Spinal cord (tissue), 10 donors: ENCODE measurements around the gene UBE2D1. TPM values are rescaled to one million over a fixed set of nuclear protein-coding genes. Genes with fewer than 3 reads are reported as not detected.

Experiments used
- DNase-seq, 6 donors: peaks; one replicate each; pipeline versions ENCODE4 v3.0.0 to v3.0.0-alpha.2; 2013 to 2015; ENCODE audit warnings: low spot score in 6 of 6, low read depth in 4 of 6
- H3K27ac ChIP-seq: one replicate; pipeline ENCODE4 v1.5.1; 2013; ENCODE audit warnings: low read depth, low read length, control low read depth
- H3K27me3 ChIP-seq: one replicate; pipeline ENCODE4 v1.6.1; 2013; ENCODE audit warnings: low read length; ENCODE audit not compliant: control insufficient read depth, insufficient read depth
- H3K36me3 ChIP-seq: one replicate; pipeline ENCODE4 v1.6.1; 2013; ENCODE audit warnings: low read length; ENCODE audit not compliant: control insufficient read depth, insufficient read depth
- H3K4me1 ChIP-seq: one replicate; pipeline ENCODE4 v1.6.1; 2013; ENCODE audit warnings: low read length; ENCODE audit not compliant: control insufficient read depth, insufficient read depth
- H3K4me3 ChIP-seq: one replicate; pipeline ENCODE4 v1.5.1; 2013; ENCODE audit warnings: low read depth, low read length, control low read depth
- H3K9me3 ChIP-seq: one replicate; pipeline ENCODE4 v1.6.1; 2013; ENCODE audit warnings: low read length; ENCODE audit not compliant: control insufficient read depth, insufficient read depth
- WGBS: methylation state at CpG from one replicate; pipeline ENCODE4 v1.1.5; 2013; ENCODE audit warnings: missing lambda C conversion rate; ENCODE audit not compliant: insufficient coverage; 5-methylcytosine and 5-hydroxymethylcytosine counted together
- polyA plus RNA-seq, 2 donors: library from polyadenylated mRNA; unstranded; fragments of 120-200 nt; gene quantifications; one replicate each; pipeline ENCODE4 v1.2.1, GENCODE V29; 2013; ENCODE audit not compliant: insufficient read length in 2 of 2
- total RNA-seq, 2 donors: library from RNA; depleted of rRNA in 1 of 2; stranded (reverse); fragments of 120-200 nt in 1 of 2; fragments of >200 nt in 1 of 2; gene quantifications; one replicate each; pipeline versions ENCODE4 v1.2.3 to v1.2.4, GENCODE V29; 2013 to 2014
- donor health status: healthy.

The UBE2D1 gene
- total and polyA plus RNA-seq, 4 donors = 12.0 to 43.8 (median 34.0) TPM

DNA sequence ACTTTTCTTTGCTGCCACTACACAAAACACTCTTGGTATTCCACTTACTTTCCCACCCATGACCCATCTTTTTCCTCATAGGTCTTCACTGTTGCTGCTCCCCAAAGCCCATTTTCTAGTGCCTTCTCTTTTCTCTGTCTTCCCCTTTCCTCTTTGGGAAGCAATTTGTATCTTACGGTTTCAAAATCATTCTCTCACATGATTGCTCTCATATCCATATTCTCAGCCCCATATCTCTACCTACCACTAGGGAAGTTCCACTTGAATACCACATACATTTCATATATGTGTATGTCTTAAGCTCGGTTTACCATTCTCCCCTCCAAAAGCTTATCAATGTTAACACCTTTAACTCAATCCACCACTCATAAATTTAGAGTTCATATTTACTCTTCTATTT is 3.2 kb upstream of the UBE2D1 start:
- Histone ChIP-seq H3K4me1 (peaks cover 12% of the 10 kb centered on the region), H3K9me3 (no peaks in the 10 kb centered on the region), H3K36me3 (no peaks in the 10 kb centered on the region), H3K4me3 (no peak overlapping the region), H3K27me3 (no peaks in the 10 kb centered on the region), H3K27ac (no peak overlapping the region)
- WGBS = 92% methylated on average over 2 of the region's 2 CpGs
- no peak for DNase-seq

DNA sequence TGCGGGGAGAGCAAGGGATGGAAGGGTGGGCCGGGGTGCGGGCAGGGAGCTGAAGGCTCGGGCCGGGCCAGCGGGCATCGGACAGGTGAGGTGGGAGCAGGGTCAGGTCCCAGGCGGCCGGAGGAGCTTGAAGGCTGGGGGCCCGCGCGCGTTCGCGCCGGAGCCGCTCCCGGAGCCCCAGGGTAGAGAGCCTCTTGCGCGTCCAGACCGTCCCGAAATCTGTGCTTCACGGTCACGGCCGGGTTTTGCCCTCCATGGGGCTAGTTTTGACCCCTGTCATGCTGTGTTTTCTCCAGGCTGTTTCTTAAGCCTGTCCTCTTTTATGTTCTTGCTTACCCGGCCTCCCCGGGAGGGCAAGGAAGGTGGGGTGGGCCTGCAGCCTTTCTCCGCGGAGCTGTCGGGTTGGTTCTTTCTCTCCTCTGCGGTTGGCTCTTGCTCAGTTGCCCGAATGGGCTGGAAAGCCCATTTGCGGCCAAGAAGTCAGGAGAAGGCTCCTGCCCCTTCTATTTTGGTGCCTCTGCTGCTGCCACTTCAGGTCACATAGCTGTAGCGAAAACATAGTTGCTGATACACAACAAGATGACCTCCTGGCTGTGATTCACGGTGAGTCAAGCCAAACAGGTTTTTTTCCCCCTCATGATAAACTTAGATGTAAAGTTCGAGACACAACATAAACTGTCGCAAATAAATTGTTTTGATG is 650 bp downstream of the UBE2D1 start:
- no peaks in the 10 kb centered on the region for H3K36me3 ChIP-seq
- peaks cover 7% of the 10 kb centered on the region for H3K4me1 ChIP-seq
- H3K27ac ChIP-seq = no peak overlapping the region
- DNase-seq = peak in 5 of 6 donors; percentile 6 to 56 (median 29)
- no peaks in the 10 kb centered on the region for H3K27me3 ChIP-seq
- 0% methylated on average over 34 of the region's 37 CpGs for WGBS
- H3K4me3 ChIP-seq = peak overlapping the region; percentile 73
- no peaks in the 10 kb centered on the region for H3K9me3 ChIP-seq

DNA sequence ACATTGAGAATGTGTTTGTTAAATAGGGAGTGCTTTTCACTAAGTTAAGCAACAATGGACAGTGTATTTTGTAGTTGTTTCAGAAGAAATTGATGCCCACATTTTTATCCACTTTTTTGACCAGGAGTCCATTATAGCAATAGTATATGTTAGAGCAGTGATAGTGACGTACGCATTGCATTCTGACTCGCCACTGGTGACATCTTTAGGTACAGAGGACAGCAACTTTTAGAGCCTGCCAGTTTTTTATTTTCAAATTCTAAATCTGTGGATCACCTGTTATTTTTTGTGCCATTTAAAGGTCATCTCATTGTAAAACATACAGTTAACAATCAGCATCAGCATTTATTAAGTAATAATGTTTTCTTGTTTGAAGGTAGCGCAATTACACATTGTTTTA is 1.4 kb downstream of the UBE2D1 start:
- Histone ChIP-seq H3K4me1 (peaks cover 7% of the 10 kb centered on the region), H3K9me3 (no peaks in the 10 kb centered on the region), H3K36me3 (no peaks in the 10 kb centered on the region), H3K4me3 (peak overlapping the region; percentile 73), H3K27ac (no peak overlapping the region), H3K27me3 (no peaks in the 10 kb centered on the region)
- DNase-seq = no peak
- no CpG with 5 or more reads among the region's 4 CpGs for WGBS

DNA sequence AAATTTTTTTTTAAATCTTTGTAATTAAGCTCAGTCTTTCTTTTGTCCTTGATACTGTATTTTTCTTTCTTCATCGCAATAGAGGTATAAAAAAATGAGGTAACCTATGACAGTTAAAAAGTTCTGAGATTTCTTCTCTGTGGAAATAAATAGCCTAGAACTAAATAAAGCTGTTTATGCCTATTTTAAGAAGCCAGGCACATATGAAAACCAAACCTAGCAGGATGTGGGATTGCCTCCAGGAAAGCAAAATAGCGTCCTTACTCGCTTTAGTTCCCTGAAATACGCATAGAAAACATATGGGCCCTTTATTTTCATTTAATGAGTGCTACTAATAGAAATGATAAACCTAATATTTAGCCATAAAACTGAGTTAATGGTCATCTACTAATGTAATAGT is 6.6 kb downstream of the UBE2D1 start:
- WGBS = no CpG with 5 or more reads among the region's 4 CpGs
- H3K27ac ChIP-seq = no peak overlapping the region
- no peak overlapping the region for H3K4me3 ChIP-seq
- H3K27me3 ChIP-seq = no peaks in the 10 kb centered on the region
- H3K9me3 ChIP-seq = no peaks in the 10 kb centered on the region
- peak in 1 of 6 donors; percentile 33 for DNase-seq
- H3K4me1 ChIP-seq = no peaks in the 10 kb centered on the region
- no peaks in the 10 kb centered on the region for H3K36me3 ChIP-seq

DNA sequence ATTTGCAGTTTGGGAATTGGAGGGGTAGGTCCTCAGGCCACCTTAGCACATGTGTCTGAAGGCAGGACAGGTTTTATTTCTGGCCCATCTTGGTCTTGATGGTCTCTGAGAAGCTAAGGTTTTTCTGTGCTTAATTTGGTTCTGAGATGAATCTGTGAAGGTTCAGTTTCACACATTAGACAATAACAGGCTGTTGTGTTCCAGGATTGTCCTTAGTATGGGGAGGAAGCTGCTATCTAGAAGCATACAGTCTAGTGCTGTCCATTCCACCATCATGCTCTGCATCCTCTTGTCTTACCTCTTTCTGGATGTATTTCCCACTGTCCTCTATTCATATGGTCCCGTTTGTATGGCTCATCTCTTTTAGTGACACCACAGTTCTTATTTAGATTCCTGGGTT is 7.1 kb downstream of the UBE2D1 start:
- no peaks in the 10 kb centered on the region for H3K36me3 ChIP-seq
- no peaks in the 10 kb centered on the region for H3K9me3 ChIP-seq
- H3K27me3 ChIP-seq = no peaks in the 10 kb centered on the region
- H3K4me1 ChIP-seq = no peaks in the 10 kb centered on the region
- DNase-seq = no peak
- H3K4me3 ChIP-seq = no peak overlapping the region
- WGBS = no CpG with 5 or more reads among the region's 1 CpG
- no peak overlapping the region for H3K27ac ChIP-seq

DNA sequence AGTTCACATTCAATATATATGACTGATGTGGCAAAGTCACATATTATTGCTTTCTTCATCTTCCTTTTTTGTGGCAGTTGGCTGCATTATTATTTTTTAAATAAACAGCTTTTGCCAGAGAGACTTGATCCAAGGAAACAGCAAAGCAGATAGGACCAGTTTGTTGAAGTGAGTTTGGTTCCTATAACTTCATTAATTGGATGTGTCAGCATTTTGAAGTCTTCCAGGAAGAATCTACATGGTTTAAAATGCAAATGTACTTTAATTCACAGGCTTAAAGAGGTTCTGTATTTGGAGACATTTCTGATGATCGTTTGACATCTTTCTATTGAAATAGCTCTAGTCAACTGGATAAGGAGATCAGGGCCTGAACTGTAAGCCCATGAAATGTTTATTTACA is 13.2 kb downstream of the UBE2D1 start:
- no CpG with 5 or more reads among the region's 1 CpG for WGBS

DNA sequence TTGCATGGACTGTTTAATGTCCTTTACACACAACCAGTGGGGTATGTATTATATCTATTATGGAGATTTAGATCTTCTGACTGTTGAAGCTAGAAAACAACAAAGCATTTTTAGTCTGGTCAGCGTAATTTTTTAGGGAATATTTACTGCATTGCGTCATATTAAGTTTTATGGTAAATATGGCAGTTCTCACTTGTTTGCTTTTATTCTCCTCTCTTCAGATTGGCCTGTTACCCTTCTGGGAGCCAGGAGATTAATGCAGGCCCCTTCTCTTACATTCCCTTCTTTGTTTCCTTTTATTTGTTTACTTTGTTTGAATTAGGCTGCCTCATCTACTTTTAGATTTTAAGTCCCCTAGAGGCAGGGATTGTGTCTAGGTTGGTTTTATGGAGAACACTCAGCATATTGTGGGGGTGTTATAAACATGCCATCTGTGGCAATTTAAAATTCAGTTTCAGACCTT is 13.8 kb downstream of the UBE2D1 start:
- peaks cover 2% of the 10 kb centered on the region for H3K4me1 ChIP-seq
- H3K27ac ChIP-seq = no peak overlapping the region
- no peak overlapping the region for H3K4me3 ChIP-seq
- no peaks in the 10 kb centered on the region for H3K36me3 ChIP-seq
- WGBS = no CpG with 5 or more reads among the region's 2 CpGs
- H3K9me3 ChIP-seq = no peaks in the 10 kb centered on the region
- H3K27me3 ChIP-seq = no peaks in the 10 kb centered on the region
- no peak for DNase-seq

More for the DNA sequence above, 13.2 kb downstream of the UBE2D1 start:
- DNase-seq = no peak
- Histone ChIP-seq H3K27ac (no peak overlapping the region), H3K4me3 (no peak overlapping the region), H3K27me3 (no peaks in the 10 kb centered on the region), H3K36me3 (no peaks in the 10 kb centered on the region), H3K4me1 (peaks cover 2% of the 10 kb centered on the region), H3K9me3 (no peaks in the 10 kb centered on the region)

DNA sequence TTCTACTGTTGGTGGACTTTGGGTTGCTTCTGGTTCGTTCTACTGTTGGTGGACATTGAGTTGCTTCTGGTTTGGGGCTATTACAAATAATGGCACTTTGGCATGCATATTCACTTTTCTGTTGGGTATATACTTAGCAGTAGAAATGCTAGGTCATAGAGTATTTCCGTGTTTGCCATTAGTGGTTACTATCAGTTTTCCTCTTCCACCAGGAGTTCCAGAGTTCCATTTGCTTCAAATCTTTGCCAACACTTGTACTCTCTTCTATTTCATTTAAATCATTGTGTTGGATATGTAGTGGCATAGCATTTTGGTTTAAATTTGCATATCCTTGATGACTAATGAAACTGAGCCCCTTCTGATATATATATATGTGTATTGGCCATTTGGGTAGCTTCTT is 15.2 kb downstream of the UBE2D1 start:
- Histone ChIP-seq H3K4me3 (no peak overlapping the region), H3K9me3 (no peaks in the 10 kb centered on the region), H3K4me1 (peaks cover 2% of the 10 kb centered on the region), H3K27me3 (no peaks in the 10 kb centered on the region), H3K36me3 (no peaks in the 10 kb centered on the region), H3K27ac (no peak overlapping the region)
- DNase-seq = no peak
- 100% methylated on average over 1 of the region's 2 CpGs for WGBS

DNA sequence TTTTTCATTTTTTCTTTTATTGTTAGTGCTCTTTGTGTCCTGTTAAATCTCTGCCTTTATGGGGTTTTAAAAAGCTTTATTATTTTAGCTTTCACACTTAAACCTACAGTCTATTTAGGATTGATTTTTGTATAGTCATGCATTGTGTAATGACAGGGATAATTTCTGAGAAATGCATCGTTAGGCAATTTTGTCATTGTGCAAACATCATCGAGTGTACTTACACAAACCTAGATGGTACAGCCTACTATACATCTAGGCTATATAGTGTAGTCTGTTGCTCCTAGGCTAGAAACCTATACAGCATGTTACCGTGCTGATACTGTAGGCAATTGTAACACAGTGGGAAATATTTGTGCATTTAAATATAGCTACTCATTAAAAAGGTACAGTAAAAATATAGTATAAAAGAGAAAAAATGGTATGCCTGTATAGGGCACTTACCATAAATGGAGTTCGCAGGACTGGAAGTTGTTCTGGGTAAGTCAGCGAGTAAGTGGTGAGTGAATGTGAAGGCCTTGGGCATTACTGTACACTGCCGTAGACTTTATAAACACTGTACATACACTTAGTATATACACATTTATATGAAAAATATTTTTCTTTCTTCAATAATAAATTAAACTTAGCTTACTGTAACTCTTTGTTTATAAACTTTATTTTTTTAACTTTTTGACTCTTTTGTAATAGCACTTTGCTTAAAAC is 16.0 kb downstream of the UBE2D1 start:
- H3K4me1 ChIP-seq = peaks cover 2% of the 10 kb centered on the region
- no CpG with 5 or more reads among the region's 6 CpGs for WGBS
- H3K27ac ChIP-seq = no peak overlapping the region
- DNase-seq = no peak
- H3K4me3 ChIP-seq = no peak overlapping the region
- H3K9me3 ChIP-seq = no peaks in the 10 kb centered on the region
- H3K36me3 ChIP-seq = no peaks in the 10 kb centered on the region
- no peaks in the 10 kb centered on the region for H3K27me3 ChIP-seq
